ENCODE data around the gene ULK4.

The ULK4 gene

DNA sequence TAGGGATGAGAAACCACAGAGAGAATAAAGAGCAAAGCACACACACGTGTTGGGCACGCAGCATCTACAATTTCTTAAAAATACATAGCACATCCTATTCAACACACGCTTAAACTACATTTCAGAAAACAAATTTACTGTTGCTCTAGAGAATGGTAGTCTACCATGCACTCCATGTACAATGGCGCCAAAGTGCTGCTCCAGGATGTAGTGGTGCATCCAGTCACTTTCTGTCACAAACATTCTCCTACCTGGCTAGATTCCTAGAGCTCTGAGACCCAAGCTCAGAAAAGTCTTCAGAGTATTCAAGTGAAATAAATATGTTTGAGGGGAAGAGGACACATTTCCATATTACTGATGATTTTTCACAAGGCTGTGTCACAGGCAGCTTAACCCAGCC is 388.3 kb downstream of the ULK4 start:
- ATAC-seq (ENCODE audit: insufficient read depth, low read depth) (no peak), DNase-seq (no peak)
- no peak overlapping the region for H3K9ac ChIP-seq (ENCODE audit: low read depth, low read length)
- H3K4me2 ChIP-seq (ENCODE audit: insufficient read depth, low read length) = no peak overlapping the region
- H3K4me3 ChIP-seq (ENCODE audit: low read depth in 1 of 2, low read length in 2 of 2) = no peak overlapping the region
- no peaks in the 10 kb centered on the region for H3K79me2 ChIP-seq (ENCODE audit: insufficient read depth, low read length)
- no peak for TF ChIP-seq EZH2 (IDR thresholded peaks at IDR 0.05; ENCODE audit: borderline replicate concordance, low read depth, low read length, severe bottlenecking)
- TF ChIP-seq, protein P1, sequence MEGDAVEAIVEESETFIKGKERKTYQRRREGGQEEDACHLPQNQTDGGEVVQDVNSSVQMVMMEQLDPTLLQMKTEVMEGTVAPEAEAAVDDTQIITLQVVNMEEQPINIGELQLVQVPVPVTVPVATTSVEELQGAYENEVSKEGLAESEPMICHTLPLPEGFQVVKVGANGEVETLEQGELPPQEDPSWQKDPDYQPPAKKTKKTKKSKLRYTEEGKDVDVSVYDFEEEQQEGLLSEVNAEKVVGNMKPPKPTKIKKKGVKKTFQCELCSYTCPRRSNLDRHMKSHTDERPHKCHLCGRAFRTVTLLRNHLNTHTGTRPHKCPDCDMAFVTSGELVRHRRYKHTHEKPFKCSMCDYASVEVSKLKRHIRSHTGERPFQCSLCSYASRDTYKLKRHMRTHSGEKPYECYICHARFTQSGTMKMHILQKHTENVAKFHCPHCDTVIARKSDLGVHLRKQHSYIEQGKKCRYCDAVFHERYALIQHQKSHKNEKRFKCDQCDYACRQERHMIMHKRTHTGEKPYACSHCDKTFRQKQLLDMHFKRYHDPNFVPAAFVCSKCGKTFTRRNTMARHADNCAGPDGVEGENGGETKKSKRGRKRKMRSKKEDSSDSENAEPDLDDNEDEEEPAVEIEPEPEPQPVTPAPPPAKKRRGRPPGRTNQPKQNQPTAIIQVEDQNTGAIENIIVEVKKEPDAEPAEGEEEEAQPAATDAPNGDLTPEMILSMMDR (IDR thresholded peaks at IDR 0.05; ENCODE audit: borderline replicate concordance, extremely low read depth, low read length, poor library complexity, severe bottlenecking) = no peak
- H3K27me3 ChIP-seq (ENCODE audit: insufficient read depth, low read length, poor library complexity) = no peaks in the 10 kb centered on the region
- H3K27ac ChIP-seq (ENCODE audit: low read length) = no peak overlapping the region
- no peaks in the 10 kb centered on the region for H3K36me3 ChIP-seq (ENCODE audit: insufficient read depth, low read length)
- H3K9me3 ChIP-seq (ENCODE audit: insufficient read depth, low read length, severe bottlenecking) = no peaks in the 10 kb centered on the region
- no peak overlapping the region for H2AFZ ChIP-seq (ENCODE audit: low read depth, low read length)
- no peaks in the 10 kb centered on the region for H3K4me1 ChIP-seq (ENCODE audit: insufficient read depth, low read length)
- no peaks in the 10 kb centered on the region for H4K20me1 ChIP-seq (ENCODE audit: insufficient read depth, low read length)

DNA sequence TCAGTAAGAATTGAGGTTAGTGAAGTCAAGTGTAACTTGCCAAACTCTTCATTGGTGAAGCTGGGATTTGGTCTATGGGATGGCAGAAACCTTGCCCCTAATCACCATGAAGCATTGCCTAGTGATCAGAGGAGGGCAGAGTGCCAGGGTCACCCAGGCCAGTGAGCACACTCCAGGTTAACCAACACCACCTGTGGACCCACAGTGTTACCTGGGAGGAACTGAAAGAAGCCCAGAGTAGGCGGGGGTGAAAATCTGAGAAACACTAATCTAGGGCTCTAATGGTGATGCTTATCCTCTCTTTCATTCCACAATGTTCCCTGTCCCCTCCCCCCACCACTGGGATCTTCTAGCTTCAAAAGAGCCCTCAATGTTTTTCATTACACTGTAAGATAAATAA is 389.8 kb downstream of the ULK4 start:
- no peaks in the 10 kb centered on the region for H3K79me2 ChIP-seq (ENCODE audit: insufficient read depth, low read length)
- no peak overlapping the region for H3K4me2 ChIP-seq (ENCODE audit: insufficient read depth, low read length)
- no peaks in the 10 kb centered on the region for H3K36me3 ChIP-seq (ENCODE audit: insufficient read depth, low read length)
- H3K9ac ChIP-seq (ENCODE audit: low read depth, low read length) = no peak overlapping the region
- no peaks in the 10 kb centered on the region for H3K4me1 ChIP-seq (ENCODE audit: insufficient read depth, low read length)
- no peak overlapping the region for H2AFZ ChIP-seq (ENCODE audit: low read depth, low read length)
- H4K20me1 ChIP-seq (ENCODE audit: insufficient read depth, low read length) = no peaks in the 10 kb centered on the region
- no peaks in the 10 kb centered on the region for H3K27me3 ChIP-seq (ENCODE audit: insufficient read depth, low read length, poor library complexity)
- no peak overlapping the region for H3K27ac ChIP-seq (ENCODE audit: low read length)
- DNase-seq (no peak), ATAC-seq (ENCODE audit: insufficient read depth, low read depth) (no peak)
- no peak overlapping the region for H3K4me3 ChIP-seq (ENCODE audit: low read depth in 1 of 2, low read length in 2 of 2)
- TF ChIP-seq EZH2 (IDR thresholded peaks at IDR 0.05; ENCODE audit: borderline replicate concordance, low read depth, low read length, severe bottlenecking) = no peak
- TF ChIP-seq, protein P1 (IDR thresholded peaks at IDR 0.05; ENCODE audit: borderline replicate concordance, extremely low read depth, low read length, poor library complexity, severe bottlenecking) = no peak
- H3K9me3 ChIP-seq (ENCODE audit: insufficient read depth, low read length, severe bottlenecking) = no peaks in the 10 kb centered on the region

DNA sequence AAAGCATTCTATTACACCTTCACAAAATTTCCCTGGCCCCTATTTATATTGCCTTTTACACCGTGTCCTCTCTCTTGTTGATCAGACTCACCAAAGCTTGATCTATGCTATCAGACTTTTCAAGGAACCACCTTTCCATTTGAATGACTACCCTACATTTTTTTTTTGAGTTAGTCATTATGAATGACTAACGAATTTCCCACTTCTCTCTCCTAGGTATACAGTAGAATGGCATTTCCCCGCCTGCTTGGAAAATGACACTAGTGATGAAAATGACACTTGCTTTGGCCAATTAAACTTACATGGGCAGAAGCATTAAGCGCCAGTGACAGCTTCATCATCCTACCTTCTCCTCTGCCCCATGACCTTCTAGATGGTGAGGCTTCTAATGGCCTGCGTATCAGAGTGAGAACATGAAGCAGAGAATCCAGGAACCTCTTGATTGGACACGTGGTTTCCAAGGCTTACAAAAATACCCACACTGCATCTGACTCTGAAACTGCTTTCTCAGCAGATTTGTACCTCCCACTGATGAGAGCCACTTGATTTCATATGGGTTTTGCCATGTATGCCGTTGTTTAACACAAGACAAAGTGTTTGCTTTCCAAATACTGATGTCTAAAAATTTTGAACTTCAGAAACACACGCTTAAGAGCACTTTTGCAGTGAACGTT is 392.1 kb downstream of the ULK4 start:
- Histone ChIP-seq H3K4me2 (ENCODE audit: insufficient read depth, low read length) (no peak overlapping the region), H3K27ac (ENCODE audit: low read length) (no peak overlapping the region), H3K4me1 (ENCODE audit: insufficient read depth, low read length) (no peaks in the 10 kb centered on the region), H4K20me1 (ENCODE audit: insufficient read depth, low read length) (no peaks in the 10 kb centered on the region), H3K79me2 (ENCODE audit: insufficient read depth, low read length) (no peaks in the 10 kb centered on the region), H3K9ac (ENCODE audit: low read depth, low read length) (no peak overlapping the region), H2AFZ (ENCODE audit: low read depth, low read length) (no peak overlapping the region), H3K36me3 (ENCODE audit: insufficient read depth, low read length) (no peaks in the 10 kb centered on the region), H3K9me3 (ENCODE audit: insufficient read depth, low read length, severe bottlenecking) (no peaks in the 10 kb centered on the region), H3K4me3 (ENCODE audit: low read depth in 1 of 2, low read length in 2 of 2) (no peak overlapping the region), H3K27me3 (ENCODE audit: insufficient read depth, low read length, poor library complexity) (no peaks in the 10 kb centered on the region)
- DNase-seq (no peak), ATAC-seq (ENCODE audit: insufficient read depth, low read depth) (no peak)
- TF ChIP-seq, protein P1 (IDR thresholded peaks at IDR 0.05; ENCODE audit: borderline replicate concordance, extremely low read depth, low read length, poor library complexity, severe bottlenecking) = no peak
- no peak for TF ChIP-seq EZH2 (IDR thresholded peaks at IDR 0.05; ENCODE audit: borderline replicate concordance, low read depth, low read length, severe bottlenecking)

Data from DND-41 (cell line).